IMR-90 (cell line): Measurements from ENCODE around the gene LPO. TPM values are rescaled to one million over a fixed set of nuclear protein-coding genes. Genes with fewer than 3 reads are reported as not detected.

Source experiments
- ATAC-seq: fragments of 200-7000 bp; cut with Tn5 transposase; 2 replicates; pipeline ENCODE4 v1.9.1; 2020; ENCODE audit warnings: low read depth, mild to moderate bottlenecking, moderate library complexity
- BruUV-seq: library from RNA; stranded (reverse); fragments of 400-500 nt; replicated peaks from 2 replicates; lab custom pipeline; 2021; lab: Mats Ljungman, UMichigan
- CTCF ChIA-PET: fragments of 300-600 bp; formaldehyde crosslinking; extraction: SDS; loops from one replicate; lab custom pipeline; 2021; ENCODE audit warnings: antibody characterized with exemption; lab: Yijun Ruan, JAX
- POLR2A ChIA-PET: fragments of 300-600 bp; sonication (Branson Sonifier 250); formaldehyde crosslinking; loops from one replicate; lab custom pipeline; 2022; ENCODE audit warnings: antibody characterized with exemption; ENCODE audit not compliant: unreplicated experiment; lab: Charles Lee
- DNase-seq: peaks from one replicate; pipeline ENCODE4 v3.0.0; 2013
- H2AFZ ChIP-seq: replicated peaks from 2 replicates; pipeline ENCODE3; 2013; ENCODE audit warnings: low read length, mild to moderate bottlenecking; ENCODE audit not compliant: poor library complexity
- H2AK5ac ChIP-seq: 2 replicates; pipeline ENCODE4 v1.6.1; 2013; ENCODE audit warnings: low read depth, low read length, inconsistent platforms
- H2AK9ac ChIP-seq: replicated peaks from 2 replicates; pipeline ENCODE3; 2013; ENCODE audit warnings: mild to moderate bottlenecking, low read depth, low read length, moderate library complexity; ENCODE audit not compliant: poor library complexity
- H2BK120ac ChIP-seq: 2 replicates; pipeline ENCODE4 v1.6.1; 2013; ENCODE audit warnings: low read depth, low read length, inconsistent platforms
- H2BK15ac ChIP-seq: 3 replicates; pipeline ENCODE4 v1.6.1; 2013; ENCODE audit warnings: low read depth, low read length, inconsistent platforms
- H2BK20ac ChIP-seq: 2 replicates; pipeline ENCODE4 v1.6.1; 2013; ENCODE audit warnings: low read depth, mild to moderate bottlenecking, inconsistent platforms, low read length, moderate library complexity
- H2BK5ac ChIP-seq: 2 replicates; pipeline ENCODE4 v1.6.1; 2013; ENCODE audit warnings: mild to moderate bottlenecking, low read depth, low read length, inconsistent platforms; ENCODE audit not compliant: poor library complexity, severe bottlenecking
- H3K14ac ChIP-seq: replicated peaks from 2 replicates; pipeline ENCODE4 v1.6.1; 2013; ENCODE audit warnings: low read depth, low read length, inconsistent platforms
- H3K18ac ChIP-seq: 2 replicates; pipeline ENCODE4 v1.6.1; 2013; ENCODE audit warnings: low read depth, low read length, control low read depth
- H3K23ac ChIP-seq: 2 replicates; pipeline ENCODE4 v1.6.1; 2013; ENCODE audit warnings: low read depth, low read length, inconsistent platforms
- H3K27ac ChIP-seq: 2 replicates; pipeline ENCODE4 v1.5.1; 2013; ENCODE audit warnings: mild to moderate bottlenecking, control low read depth, low read length; ENCODE audit not compliant: insufficient read depth
- H3K27me3 ChIP-seq: 2 replicates; pipeline ENCODE4 v1.6.1; 2013; ENCODE audit warnings: low read length; ENCODE audit not compliant: control insufficient read depth, insufficient read depth
- H3K36me3 ChIP-seq: 2 replicates; pipeline ENCODE4 v1.6.1; 2013; ENCODE audit warnings: low read length, mixed read lengths; ENCODE audit not compliant: control insufficient read depth, insufficient read depth
- H3K4ac ChIP-seq: 2 replicates; pipeline ENCODE4 v1.6.1; 2013; ENCODE audit warnings: low read depth, low read length, inconsistent platforms
- H3K4me1 ChIP-seq: 2 replicates; pipeline ENCODE4 v1.6.1; 2013; ENCODE audit warnings: low read length, mixed read lengths; ENCODE audit not compliant: control insufficient read depth, insufficient read depth
- H3K4me2 ChIP-seq: 2 replicates; pipeline ENCODE4 v1.6.1; 2013; ENCODE audit warnings: low read depth, mild to moderate bottlenecking, control low read depth, low read length, moderate library complexity
- H3K4me3 ChIP-seq: 2 replicates; pipeline ENCODE4 v1.5.1; 2013; ENCODE audit warnings: low read depth, mild to moderate bottlenecking, control low read depth, low read length, moderate library complexity; ENCODE audit not compliant: insufficient read depth
- H3K56ac ChIP-seq: 2 replicates; pipeline ENCODE4 v1.6.1; 2013; ENCODE audit warnings: low read length, inconsistent platforms; ENCODE audit not compliant: insufficient read depth; ENCODE audit errors: extremely low read depth
- H3K79me1 ChIP-seq, 2 experiments: 2 replicates each; pipeline ENCODE4 v1.6.1; 2013; ENCODE audit warnings: low read length in 2 of 2, inconsistent platforms in 1 of 2, low read depth in 1 of 2
- H3K9ac ChIP-seq: 2 replicates; pipeline ENCODE4 v1.6.1; 2013; ENCODE audit warnings: low read depth, low read length, control low read depth
- H3K9me1 ChIP-seq: 2 replicates; pipeline ENCODE4 v1.6.1; 2013; ENCODE audit warnings: low read length, inconsistent platforms; ENCODE audit not compliant: insufficient read depth
- H3K9me3 ChIP-seq: 2 replicates; pipeline ENCODE4 v1.6.1; 2013; ENCODE audit warnings: low read length; ENCODE audit not compliant: control insufficient read depth, insufficient read depth
- H4K20me1 ChIP-seq: 2 replicates; pipeline ENCODE4 v1.6.1; 2013; ENCODE audit warnings: low read length, inconsistent platforms; ENCODE audit not compliant: insufficient read depth
- H4K5ac ChIP-seq: 2 replicates; pipeline ENCODE4 v1.6.1; 2013; ENCODE audit warnings: mild to moderate bottlenecking, low read depth, low read length, control low read depth
- H4K8ac ChIP-seq, 2 experiments: 2 replicates each; pipeline ENCODE4 v1.6.1; 2013; ENCODE audit warnings: low read depth in 2 of 2, low read length in 2 of 2, control low read depth in 1 of 2, inconsistent platforms in 1 of 2
- H4K91ac ChIP-seq: 2 replicates; pipeline ENCODE4 v1.6.1; 2013; ENCODE audit warnings: low read depth, low read length, inconsistent platforms; ENCODE audit not compliant: insufficient read depth
- BHLHE40 ChIP-seq: fragments of 150-350 bp; IDR thresholded peaks from 2 replicates; pipeline ENCODE4 v1.6.1; 2016; ENCODE audit warnings: mild to moderate bottlenecking, low read depth, low read length
- CEBPB ChIP-seq: IDR thresholded peaks from 2 replicates; pipeline ENCODE4 v1.6.1; 2012; ENCODE audit warnings: low read depth, low read length, improper control_type of control experiment
- ELK1 ChIP-seq: fragments of 150-350 bp; IDR thresholded peaks from 2 replicates; pipeline ENCODE4 v1.6.1; 2016; ENCODE audit warnings: low read depth, mild to moderate bottlenecking, low read length, moderate library complexity, borderline replicate concordance
- MAFK ChIP-seq: IDR thresholded peaks from 2 replicates; pipeline ENCODE4 v1.6.1; 2012; ENCODE audit warnings: low read depth, low read length, improper control_type of control experiment
- MAZ ChIP-seq: IDR thresholded peaks from 2 replicates; pipeline ENCODE4 v1.6.1; 2012; ENCODE audit warnings: low read depth, mild to moderate bottlenecking, low read length, improper control_type of control experiment, moderate library complexity, borderline replicate concordance
- MXI1 ChIP-seq: IDR thresholded peaks from 2 replicates; pipeline ENCODE4 v1.6.1; 2012; ENCODE audit warnings: low read depth, mild to moderate bottlenecking, low read length, moderate library complexity, borderline replicate concordance
- NFE2L2 ChIP-seq: fragments of 150-350 bp; IDR thresholded peaks from 2 replicates; pipeline ENCODE4 v1.6.1; 2016; ENCODE audit warnings: low read depth, mild to moderate bottlenecking, low read length
- POLR2A ChIP-seq: IDR thresholded peaks from 2 replicates; pipeline ENCODE4 v1.6.1; 2012; ENCODE audit warnings: mild to moderate bottlenecking, low read depth, low read length
- RAD21 ChIP-seq: IDR thresholded peaks from 2 replicates; pipeline ENCODE4 v1.6.1; 2012; ENCODE audit warnings: low read length, improper control_type of control experiment
- RCOR1 ChIP-seq: IDR thresholded peaks from 2 replicates; pipeline ENCODE4 v1.6.1; 2012; ENCODE audit warnings: mild to moderate bottlenecking, low read length, improper control_type of control experiment; ENCODE audit not compliant: insufficient replicate concordance
- RFX5 ChIP-seq: IDR thresholded peaks from 2 replicates; pipeline ENCODE4 v1.8.0; 2012; ENCODE audit warnings: low read depth, mild to moderate bottlenecking, low read length, moderate library complexity
- SMC3 ChIP-seq: fragments of 150-350 bp; IDR thresholded peaks from 2 replicates; pipeline ENCODE4 v1.6.1; 2016; ENCODE audit warnings: low read depth, mild to moderate bottlenecking, antibody characterized with exemption, low read length, moderate library complexity
- dilution Hi-C: fragments of 300-500 bp; cut with HindIII; formaldehyde crosslinking; loops from one replicate; pipeline ENCODE4 v1.14.3; 2018; ENCODE audit warnings: low sequenced_read_pairs; ENCODE audit not compliant: unreplicated experiment
- in situ Hi-C: fragments of 300-500 bp; cut with MboI; formaldehyde crosslinking; loops from 3 replicates; pipeline ENCODE4 v1.14.3; 2019; ENCODE audit warnings: low sequenced_read_pairs, inconsistent platforms, mixed read lengths
- intact Hi-C: fragments of 100-400 bp; cut with micrococcal nuclease; formaldehyde crosslinking; loops from 2 replicates; pipeline ENCODE4 v1.10.0; 2022
- polyA plus RNA-seq, 3 experiments: library from polyadenylated mRNA; depleted of rRNA; stranded (reverse); fragments of >200 nt; gene quantifications; 2 replicates each; pipeline ENCODE4 v1.2.3, GENCODE V29; 2012; ENCODE audit warnings: low replicate concordance in 1 of 3
- total RNA-seq: library from RNA; depleted of rRNA; stranded (reverse); fragments of >200 nt; gene quantifications from 2 replicates; pipeline ENCODE4 v1.2.3, GENCODE V29; 2012
- TF ChIP-seq, protein P1 (sequence below): conservative IDR thresholded peaks from 2 replicates; pipeline ENCODE4 v1.5.1; 2012; ENCODE audit warnings: mild to moderate bottlenecking, low read depth, low read length, improper control_type of control experiment
- TF ChIP-seq, protein P2 (sequence below): fragments of 150-350 bp; IDR thresholded peaks from 2 replicates; pipeline ENCODE4 v1.6.1; 2017; ENCODE audit warnings: mild to moderate bottlenecking, antibody characterized with exemption, low read length, low read depth

The LPO gene
- total and polyA plus RNA-seq, 2 of the 4 experiments (the other 2 are of a cell fraction), result not detected

DNA sequence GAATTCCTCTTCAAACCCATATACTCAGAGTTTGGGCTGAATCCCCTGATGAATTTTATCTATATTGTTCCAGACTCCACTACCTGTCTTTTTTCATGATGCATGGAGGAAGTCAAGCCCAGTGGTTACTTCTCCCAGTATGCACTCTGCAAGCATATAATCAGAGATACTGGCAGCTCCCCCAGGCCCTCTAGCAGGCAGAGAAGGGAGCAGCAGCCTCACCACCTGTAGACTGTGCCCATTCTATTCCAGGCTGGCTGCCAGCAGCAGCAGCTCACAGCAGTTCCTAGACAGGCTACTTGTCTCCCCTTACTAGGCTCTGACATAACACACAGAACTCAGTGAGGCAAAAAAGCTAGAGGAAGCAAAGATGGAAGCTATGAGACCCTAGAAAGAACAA, 22.7 kb upstream of the LPO start:
- no peak for DNase-seq
- ChIA-PET POLR2A (interaction anchor here (0.6 kb wide), 1 partner anchor 1392 kb away, joined by 3 read pairs; no protein-coding TSS in a partner anchor), CTCF (interaction anchor here (1.3 kb wide), 1 partner anchor 15 kb away, joined by 3 read pairs; no protein-coding TSS in a partner anchor)
- Histone ChIP-seq H3K56ac (no peak overlapping the region), H2BK120ac (no peak overlapping the region), H3K4me2 (no peak overlapping the region), H3K23ac (no peak overlapping the region), H4K91ac (no peak overlapping the region), H3K36me3 (peaks cover 15% of the 10 kb centered on the region), H3K27ac (no peak overlapping the region), H2AK9ac (no peak overlapping the region), H2BK15ac (no peak overlapping the region), H3K9ac (no peak overlapping the region), H2BK20ac (no peak overlapping the region), H2AFZ (no peak overlapping the region), H3K79me1 (peaks cover 5% of the 10 kb centered on the region in 2 experiments; a peak in 2 of 4 replicates), H2BK5ac (no peak overlapping the region), H3K4ac (no peak overlapping the region), H3K9me3 (no peaks in the 10 kb centered on the region), H3K4me1 (peaks cover 3% of the 10 kb centered on the region; the same call in 1 of the 2 replicates), H3K27me3 (no peaks in the 10 kb centered on the region), H4K5ac (no peak overlapping the region), H3K18ac (no peak overlapping the region), H4K8ac (no peak overlapping the region), H3K14ac (no peak overlapping the region), H2AK5ac (no peak overlapping the region), H3K4me3 (no peak overlapping the region), H3K9me1 (peaks cover 5% of the 10 kb centered on the region; the same call in 1 of the 2 replicates), H4K20me1 (no peaks in the 10 kb centered on the region)
- no TSS peak for BruUV-seq
- no peak for ATAC-seq
- TF ChIP-seq BHLHE40 (no peak), RCOR1 (no peak), MAFK (no peak), CEBPB (no peak), SMC3 (no peak), POLR2A (no peak), RAD21 (no peak), RFX5 (no peak), MAZ (no peak), NFE2L2 (no peak), ELK1 (no peak), MXI1 (no peak)
- TF ChIP-seq, protein P1, sequence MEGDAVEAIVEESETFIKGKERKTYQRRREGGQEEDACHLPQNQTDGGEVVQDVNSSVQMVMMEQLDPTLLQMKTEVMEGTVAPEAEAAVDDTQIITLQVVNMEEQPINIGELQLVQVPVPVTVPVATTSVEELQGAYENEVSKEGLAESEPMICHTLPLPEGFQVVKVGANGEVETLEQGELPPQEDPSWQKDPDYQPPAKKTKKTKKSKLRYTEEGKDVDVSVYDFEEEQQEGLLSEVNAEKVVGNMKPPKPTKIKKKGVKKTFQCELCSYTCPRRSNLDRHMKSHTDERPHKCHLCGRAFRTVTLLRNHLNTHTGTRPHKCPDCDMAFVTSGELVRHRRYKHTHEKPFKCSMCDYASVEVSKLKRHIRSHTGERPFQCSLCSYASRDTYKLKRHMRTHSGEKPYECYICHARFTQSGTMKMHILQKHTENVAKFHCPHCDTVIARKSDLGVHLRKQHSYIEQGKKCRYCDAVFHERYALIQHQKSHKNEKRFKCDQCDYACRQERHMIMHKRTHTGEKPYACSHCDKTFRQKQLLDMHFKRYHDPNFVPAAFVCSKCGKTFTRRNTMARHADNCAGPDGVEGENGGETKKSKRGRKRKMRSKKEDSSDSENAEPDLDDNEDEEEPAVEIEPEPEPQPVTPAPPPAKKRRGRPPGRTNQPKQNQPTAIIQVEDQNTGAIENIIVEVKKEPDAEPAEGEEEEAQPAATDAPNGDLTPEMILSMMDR, result no peak
- TF ChIP-seq, protein P2, sequence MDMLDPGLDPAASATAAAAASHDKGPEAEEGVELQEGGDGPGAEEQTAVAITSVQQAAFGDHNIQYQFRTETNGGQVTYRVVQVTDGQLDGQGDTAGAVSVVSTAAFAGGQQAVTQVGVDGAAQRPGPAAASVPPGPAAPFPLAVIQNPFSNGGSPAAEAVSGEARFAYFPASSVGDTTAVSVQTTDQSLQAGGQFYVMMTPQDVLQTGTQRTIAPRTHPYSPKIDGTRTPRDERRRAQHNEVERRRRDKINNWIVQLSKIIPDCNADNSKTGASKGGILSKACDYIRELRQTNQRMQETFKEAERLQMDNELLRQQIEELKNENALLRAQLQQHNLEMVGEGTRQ, result no peak
- in situ Hi-C loops, result no loop called here
- dilution Hi-C loops, result no loop called here
- intact Hi-C loops, result no loop called here
